Suprapubic skin (tissue), 4 donors: ENCODE data around the gene NCAM1.

ENCODE experiments used
- POLR2A ChIP-seq, 2 donors: fragments of 450-650 bp; IDR thresholded peaks; one replicate each; pipeline ENCODE4 v1.6.1; 2017; ENCODE audit warnings: antibody characterized with exemption in 2 of 2, mild to moderate bottlenecking in 2 of 2, moderate library complexity in 2 of 2
- POLR2AphosphoS5 ChIP-seq, 3 donors: sonication (generic); formaldehyde crosslinking; IDR thresholded peaks; one replicate each; pipeline ENCODE4 v1.6.1; 2017; ENCODE audit warnings: antibody characterized with exemption in 3 of 3
- TF ChIP-seq, protein P1 (sequence below), 2 donors: fragments of 200-600 bp in 1 of 2; fragments of 450-650 bp in 1 of 2; sonication (generic) in 1 of 2; IDR thresholded peaks; one replicate each; pipeline ENCODE4 v1.5.1; 2016 to 2019; ENCODE audit warnings: antibody characterized with exemption in 2 of 2, mild to moderate bottlenecking in 1 of 2, moderate library complexity in 1 of 2

DNA sequence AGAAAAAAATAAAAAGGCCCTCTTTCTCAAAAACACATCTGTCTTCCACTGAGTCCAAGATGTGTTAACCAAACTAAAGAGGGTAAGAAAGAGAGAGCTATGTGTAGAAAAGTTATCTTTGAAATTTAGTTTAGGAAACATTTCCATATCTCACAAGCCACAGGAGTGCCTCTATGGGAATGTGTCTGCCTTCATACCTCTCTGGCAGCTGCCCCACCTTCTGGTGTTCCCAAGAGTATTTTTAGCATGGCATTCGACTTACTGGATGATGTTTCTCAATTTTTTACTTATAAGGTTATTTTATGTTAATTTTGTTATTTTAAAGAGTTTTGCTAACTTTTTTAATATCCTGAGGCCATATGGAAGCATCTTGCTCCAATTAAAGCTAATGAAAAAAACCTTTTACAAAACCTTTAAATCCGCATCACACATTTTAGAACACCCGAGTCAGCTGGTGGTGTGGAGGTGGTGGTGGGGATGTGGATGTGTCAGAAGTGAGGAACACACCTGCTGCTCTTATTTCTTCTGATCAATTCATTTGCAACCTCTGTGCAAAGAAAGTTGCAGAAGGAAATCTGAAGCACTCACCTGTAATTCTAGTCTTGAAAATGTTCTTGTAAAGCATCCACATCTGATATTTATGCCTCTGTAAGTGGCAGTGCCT, 112.2 kb downstream of the NCAM1 start:
- TF ChIP-seq, protein P1, sequence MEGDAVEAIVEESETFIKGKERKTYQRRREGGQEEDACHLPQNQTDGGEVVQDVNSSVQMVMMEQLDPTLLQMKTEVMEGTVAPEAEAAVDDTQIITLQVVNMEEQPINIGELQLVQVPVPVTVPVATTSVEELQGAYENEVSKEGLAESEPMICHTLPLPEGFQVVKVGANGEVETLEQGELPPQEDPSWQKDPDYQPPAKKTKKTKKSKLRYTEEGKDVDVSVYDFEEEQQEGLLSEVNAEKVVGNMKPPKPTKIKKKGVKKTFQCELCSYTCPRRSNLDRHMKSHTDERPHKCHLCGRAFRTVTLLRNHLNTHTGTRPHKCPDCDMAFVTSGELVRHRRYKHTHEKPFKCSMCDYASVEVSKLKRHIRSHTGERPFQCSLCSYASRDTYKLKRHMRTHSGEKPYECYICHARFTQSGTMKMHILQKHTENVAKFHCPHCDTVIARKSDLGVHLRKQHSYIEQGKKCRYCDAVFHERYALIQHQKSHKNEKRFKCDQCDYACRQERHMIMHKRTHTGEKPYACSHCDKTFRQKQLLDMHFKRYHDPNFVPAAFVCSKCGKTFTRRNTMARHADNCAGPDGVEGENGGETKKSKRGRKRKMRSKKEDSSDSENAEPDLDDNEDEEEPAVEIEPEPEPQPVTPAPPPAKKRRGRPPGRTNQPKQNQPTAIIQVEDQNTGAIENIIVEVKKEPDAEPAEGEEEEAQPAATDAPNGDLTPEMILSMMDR (IDR thresholded peaks at IDR 0.05), result no peak
- no peak for TF ChIP-seq POLR2AphosphoS5 (IDR thresholded peaks at IDR 0.05)
- no peak for TF ChIP-seq POLR2A (IDR thresholded peaks at IDR 0.05)
